HFFc6 (cell line): Measurements from ENCODE around the gene PLB1. TPM values are rescaled to one million over a fixed set of nuclear protein-coding genes. Genes with fewer than 3 reads are reported as not detected.
A peak's percentile ranks its signal among the peaks of the same experiment; 100 is the strongest.

Source experiments
- DNase-seq: peaks from one replicate; pipeline ENCODE4 v3.0.0-alpha.2; 2018
- H3K27ac Mint-ChIP-seq: 2 replicates; pipeline ENCODE4 v1.8.0; 2020; ENCODE audit warnings: mild to moderate bottlenecking, mixed read lengths
- H3K27me3 Mint-ChIP-seq: 2 replicates; pipeline ENCODE4 v1.8.0; 2021; ENCODE audit warnings: mild to moderate bottlenecking, moderate library complexity, mixed read lengths; ENCODE audit not compliant: insufficient read depth
- H3K36me3 Mint-ChIP-seq: 2 replicates; pipeline ENCODE4 v1.8.0; 2021; ENCODE audit warnings: low read depth, mixed read lengths
- H3K4me1 Mint-ChIP-seq: 2 replicates; pipeline ENCODE4 v1.8.0; 2020; ENCODE audit warnings: low read depth, mixed read lengths
- H3K4me3 Mint-ChIP-seq: 2 replicates; pipeline ENCODE4 v1.8.0; 2020; ENCODE audit warnings: mild to moderate bottlenecking, moderate library complexity, mixed read lengths
- H3K9me3 Mint-ChIP-seq: 2 replicates; pipeline ENCODE4 v1.8.0; 2020; ENCODE audit warnings: mild to moderate bottlenecking, mixed read lengths
- CTCF ChIP-seq: fragments of 200-600 bp; sonication (generic); IDR thresholded peaks from 2 replicates; pipeline ENCODE4 v1.5.0; 2021; ENCODE audit warnings: antibody characterized with exemption, mild to moderate bottlenecking
- long read RNA-seq: library from polyadenylated mRNA; unstranded; transcript quantifications from one replicate; pipeline ENCODE4 v2.0.0, GENCODE V29; 2019
- total RNA-seq, 6 experiments: library from RNA; stranded (reverse); fragmentation: NEBNext Ultra II Directional; extraction: Animal tissue kit (Norgen Biotek cat#: 25700); gene quantifications; 2 replicates in 1 of 6; 3 replicates in 5 of 6; pipeline ENCODE4 v1.2.3, GENCODE V29; 2021

The PLB1 gene
- under 1 TPM; 0.36 to 0.95 (median 0.62) TPM for total RNA-seq
- long read RNA-seq, partial matches to known transcripts = 1 of 1 reads
- long read RNA-seq, other reads (novel, unspliced or antisense) = 0 of 1 reads

GRCh38 chr2:28495551-28496250, at the start of gene PLB1:
Gene PLB1, plus strand, starts transcription at chr2:28496060. Its CDS starts 55 bp downstream, at chr2:28496115.
- DNase-seq = no peak
- Mint-ChIP-seq H3K27me3 (peaks cover 45% of the 10 kb centered on the region), H3K27ac (no peak within 1 kb of the TSS), H3K9me3 (no peaks in the 10 kb centered on the region), H3K4me1 (no peaks in the 10 kb centered on the region), H3K36me3 (no peaks in the 10 kb centered on the region), H3K4me3 (no peak within 1 kb of the TSS)
- no peak for TF ChIP-seq CTCF

- Mint-ChIP-seq H3K36me3 (peaks cover 12% of the 10 kb centered on the region; the same call in 1 of the 2 replicates), H3K9me3 (no peaks in the 10 kb centered on the region), H3K27me3 (no peaks in the 10 kb centered on the region), H3K4me3 (peak overlapping the region; percentile 62; the same call in 1 of the 2 replicates), H3K4me1 (peaks cover 80% of the 10 kb centered on the region), H3K27ac (peak overlapping the region; percentile 98)
- no peak for DNase-seq
- TF ChIP-seq CTCF = no peak
Measured at GRCh38 chr2:28446531-28446930, 49.3 kb upstream of the PLB1 start.

- no peak for DNase-seq
- H3K9me3 Mint-ChIP-seq = no peaks in the 10 kb centered on the region
- H3K4me1 Mint-ChIP-seq = peaks cover 75% of the 10 kb centered on the region
- H3K27me3 Mint-ChIP-seq = no peaks in the 10 kb centered on the region
- no peak overlapping the region for H3K4me3 Mint-ChIP-seq
- peak overlapping the region; percentile 98 for H3K27ac Mint-ChIP-seq
- 0 out of 2 replicates have a peak, but pooled peaks cover 6% of the 10 kb centered on the region for H3K36me3 Mint-ChIP-seq
- TF ChIP-seq CTCF = no peak
Measured at GRCh38 chr2:28447086-28447485, 48.8 kb upstream of the PLB1 start.

GRCh38 chr2:28447943-28448792, 47.7 kb upstream of the PLB1 start:
- H3K27me3 Mint-ChIP-seq = no peaks in the 10 kb centered on the region; the same call in 1 of the 2 replicates
- no peaks in the 10 kb centered on the region for H3K36me3 Mint-ChIP-seq
- peak overlapping the region; percentile 23 for H3K4me3 Mint-ChIP-seq
- peaks cover 77% of the 10 kb centered on the region for H3K4me1 Mint-ChIP-seq
- peak; percentile 88 for DNase-seq
- peak overlapping the region; percentile 98 for H3K27ac Mint-ChIP-seq
- H3K9me3 Mint-ChIP-seq = no peaks in the 10 kb centered on the region
- TF ChIP-seq CTCF = 0 out of 2 replicates have a peak, but pooled peaks have one; percentile 26

GRCh38 chr2:28448793-28449100, 47.1 kb upstream of the PLB1 start:
- Mint-ChIP-seq H3K27me3 (no peaks in the 10 kb centered on the region; the same call in 1 of the 2 replicates), H3K36me3 (no peaks in the 10 kb centered on the region), H3K9me3 (no peaks in the 10 kb centered on the region), H3K4me1 (peaks cover 83% of the 10 kb centered on the region), H3K27ac (peak overlapping the region; percentile 98), H3K4me3 (0 out of 2 replicates have a peak overlapping the region, but pooled peaks have one; percentile 23)
- TF ChIP-seq CTCF = no peak
- no peak for DNase-seq
